ENCODE measurements around the gene LEP.

LEP gene

DNA sequence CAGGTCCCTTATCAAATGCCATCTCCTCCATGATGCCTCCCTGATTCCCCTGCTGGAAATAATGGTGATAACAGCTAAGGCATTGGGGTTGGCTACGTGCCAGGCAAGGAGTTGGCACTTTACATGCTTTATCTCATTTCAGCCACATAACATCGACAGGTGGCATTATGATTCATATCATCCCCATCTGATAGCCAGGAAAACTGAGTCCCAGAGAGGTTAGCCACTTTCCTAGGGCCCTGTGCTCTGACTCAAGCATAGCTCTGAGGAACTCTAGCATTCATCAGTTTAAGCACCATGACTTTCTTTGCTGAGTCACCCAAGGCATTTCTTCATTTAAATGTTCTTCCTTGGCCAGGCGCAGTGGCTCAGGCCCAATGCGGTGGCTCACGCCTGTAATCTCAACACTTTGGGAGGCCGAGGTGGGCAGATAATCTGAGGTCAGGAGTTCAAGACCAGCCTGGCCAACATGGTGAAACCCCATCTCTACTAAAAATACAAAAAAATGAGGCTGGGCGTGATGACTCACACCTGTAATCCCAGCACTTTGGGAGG is 6.6 kb downstream of the LEP start:
- Histone ChIP-seq H2AFZ (ENCODE audit: low read length, unreplicated experiment) (no peak overlapping the region), H3K36me3 (ENCODE audit: insufficient read depth, low read length) (no peaks in the 10 kb centered on the region), H3K4me1 (ENCODE audit: control insufficient read depth, insufficient read depth, low read length, unreplicated experiment) (no peaks in the 10 kb centered on the region), H3K27me3 (ENCODE audit: insufficient read depth, low read length) (peaks cover 6% of the 10 kb centered on the region), H3K4me3 (ENCODE audit: low read depth, low read length) (no peak overlapping the region), H3K27ac (ENCODE audit: low read depth, low read length) (no peak overlapping the region), H3K79me2 (ENCODE audit: control insufficient read depth, insufficient read depth, low read length, unreplicated experiment) (no peaks in the 10 kb centered on the region)

DNA sequence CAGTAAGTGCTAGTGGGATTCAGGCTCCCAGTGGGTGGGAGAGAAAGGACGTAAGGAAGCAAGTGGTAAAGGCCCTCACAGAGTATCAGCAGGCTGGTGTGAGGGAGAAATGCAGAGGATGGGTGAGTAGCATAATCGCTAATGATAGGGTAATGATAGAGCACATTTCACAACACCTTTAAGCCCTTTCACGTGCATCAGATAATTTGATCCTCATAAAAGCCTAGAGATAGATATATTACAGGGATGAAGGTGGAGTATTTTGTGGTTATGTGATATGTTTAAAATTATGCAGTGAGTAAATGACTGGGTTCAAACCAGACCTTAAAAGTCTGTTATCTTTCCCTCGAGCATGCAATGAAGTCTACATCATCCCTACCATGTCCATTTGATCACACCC is 10.3 kb downstream of the LEP start:
- peaks cover 6% of the 10 kb centered on the region for H3K27me3 ChIP-seq (ENCODE audit: insufficient read depth, low read length)
- no peaks in the 10 kb centered on the region for H3K36me3 ChIP-seq (ENCODE audit: insufficient read depth, low read length)
- H3K4me3 ChIP-seq (ENCODE audit: low read depth, low read length): no peak overlapping the region
- no peak overlapping the region for H2AFZ ChIP-seq (ENCODE audit: low read length, unreplicated experiment)
- H3K4me1 ChIP-seq (ENCODE audit: control insufficient read depth, insufficient read depth, low read length, unreplicated experiment): no peaks in the 10 kb centered on the region
- no peak overlapping the region for H3K27ac ChIP-seq (ENCODE audit: low read depth, low read length)
- H3K79me2 ChIP-seq (ENCODE audit: control insufficient read depth, insufficient read depth, low read length, unreplicated experiment): no peaks in the 10 kb centered on the region

DNA sequence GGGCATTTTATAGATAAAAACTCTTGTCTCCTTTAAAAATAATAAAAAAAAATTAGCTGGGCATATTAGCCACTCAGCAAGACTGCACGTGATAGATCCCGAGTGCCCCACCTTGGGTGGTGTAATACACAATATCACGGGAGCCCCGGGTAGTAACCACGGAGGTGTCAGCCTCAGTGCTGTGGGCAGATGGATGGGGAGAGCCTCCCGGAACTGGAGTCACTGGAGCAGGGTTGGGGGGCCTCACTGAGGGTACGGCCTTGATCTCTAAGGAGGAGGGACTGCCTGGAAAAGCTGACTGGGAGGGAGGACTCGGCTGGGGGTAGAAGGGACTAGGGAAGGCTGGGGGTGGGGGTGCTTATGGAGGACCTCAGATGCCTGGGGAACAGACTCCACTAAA is 12.6 kb downstream of the LEP start:
- H3K27me3 ChIP-seq (ENCODE audit: insufficient read depth, low read length): peaks cover 6% of the 10 kb centered on the region
- no peaks in the 10 kb centered on the region for H3K79me2 ChIP-seq (ENCODE audit: control insufficient read depth, insufficient read depth, low read length, unreplicated experiment)
- no peak overlapping the region for H3K27ac ChIP-seq (ENCODE audit: low read depth, low read length)
- H3K4me1 ChIP-seq (ENCODE audit: control insufficient read depth, insufficient read depth, low read length, unreplicated experiment): no peaks in the 10 kb centered on the region
- H2AFZ ChIP-seq (ENCODE audit: low read length, unreplicated experiment): no peak overlapping the region
- H3K36me3 ChIP-seq (ENCODE audit: insufficient read depth, low read length): no peaks in the 10 kb centered on the region
- no peak overlapping the region for H3K4me3 ChIP-seq (ENCODE audit: low read depth, low read length)

DNA sequence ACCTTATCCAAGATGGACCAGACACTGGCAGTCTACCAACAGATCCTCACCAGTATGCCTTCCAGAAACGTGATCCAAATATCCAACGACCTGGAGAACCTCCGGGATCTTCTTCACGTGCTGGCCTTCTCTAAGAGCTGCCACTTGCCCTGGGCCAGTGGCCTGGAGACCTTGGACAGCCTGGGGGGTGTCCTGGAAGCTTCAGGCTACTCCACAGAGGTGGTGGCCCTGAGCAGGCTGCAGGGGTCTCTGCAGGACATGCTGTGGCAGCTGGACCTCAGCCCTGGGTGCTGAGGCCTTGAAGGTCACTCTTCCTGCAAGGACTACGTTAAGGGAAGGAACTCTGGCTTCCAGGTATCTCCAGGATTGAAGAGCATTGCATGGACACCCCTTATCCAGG is 13.4 kb downstream of the LEP start:
- Histone ChIP-seq H2AFZ (ENCODE audit: low read length, unreplicated experiment) (no peak overlapping the region), H3K27me3 (ENCODE audit: insufficient read depth, low read length) (peaks cover 6% of the 10 kb centered on the region), H3K4me1 (ENCODE audit: control insufficient read depth, insufficient read depth, low read length, unreplicated experiment) (no peaks in the 10 kb centered on the region), H3K36me3 (ENCODE audit: insufficient read depth, low read length) (no peaks in the 10 kb centered on the region), H3K27ac (ENCODE audit: low read depth, low read length) (no peak overlapping the region), H3K79me2 (ENCODE audit: control insufficient read depth, insufficient read depth, low read length, unreplicated experiment) (no peaks in the 10 kb centered on the region), H3K4me3 (ENCODE audit: low read depth, low read length) (no peak overlapping the region)

DNA sequence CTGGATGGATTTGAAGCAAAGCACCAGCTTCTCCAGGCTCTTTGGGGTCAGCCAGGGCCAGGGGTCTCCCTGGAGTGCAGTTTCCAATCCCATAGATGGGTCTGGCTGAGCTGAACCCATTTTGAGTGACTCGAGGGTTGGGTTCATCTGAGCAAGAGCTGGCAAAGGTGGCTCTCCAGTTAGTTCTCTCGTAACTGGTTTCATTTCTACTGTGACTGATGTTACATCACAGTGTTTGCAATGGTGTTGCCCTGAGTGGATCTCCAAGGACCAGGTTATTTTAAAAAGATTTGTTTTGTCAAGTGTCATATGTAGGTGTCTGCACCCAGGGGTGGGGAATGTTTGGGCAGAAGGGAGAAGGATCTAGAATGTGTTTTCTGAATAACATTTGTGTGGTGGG is 14.2 kb downstream of the LEP start:
- H3K79me2 ChIP-seq (ENCODE audit: control insufficient read depth, insufficient read depth, low read length, unreplicated experiment): no peaks in the 10 kb centered on the region
- H3K27ac ChIP-seq (ENCODE audit: low read depth, low read length): no peak overlapping the region
- H3K36me3 ChIP-seq (ENCODE audit: insufficient read depth, low read length): no peaks in the 10 kb centered on the region
- H3K4me3 ChIP-seq (ENCODE audit: low read depth, low read length): no peak overlapping the region
- H3K4me1 ChIP-seq (ENCODE audit: control insufficient read depth, insufficient read depth, low read length, unreplicated experiment): no peaks in the 10 kb centered on the region
- peaks cover 6% of the 10 kb centered on the region for H3K27me3 ChIP-seq (ENCODE audit: insufficient read depth, low read length)
- no peak overlapping the region for H2AFZ ChIP-seq (ENCODE audit: low read length, unreplicated experiment)

DNA sequence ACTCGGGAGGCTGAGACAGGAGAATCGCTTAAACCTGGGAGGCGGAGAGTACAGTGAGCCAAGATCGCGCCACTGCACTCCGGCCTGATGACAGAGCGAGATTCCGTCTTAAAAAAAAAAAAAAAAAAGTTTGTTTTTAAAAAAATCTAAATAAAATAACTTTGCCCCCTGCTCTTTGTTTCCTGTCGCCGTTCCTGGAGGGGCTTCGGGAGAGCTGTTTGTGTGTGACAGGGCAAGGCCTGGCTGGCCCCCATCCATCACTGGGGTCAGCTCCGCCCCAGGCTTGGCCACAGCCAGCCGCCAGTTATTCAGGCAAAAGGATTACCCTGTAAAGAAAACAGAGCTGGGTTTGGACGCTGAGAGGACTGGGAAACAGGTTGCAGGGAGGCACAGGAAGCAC is 16.4 kb downstream of the LEP start:
- H3K36me3 ChIP-seq (ENCODE audit: insufficient read depth, low read length): no peaks in the 10 kb centered on the region
- peaks cover 6% of the 10 kb centered on the region; the same call in 1 of the 2 replicates for H3K27me3 ChIP-seq (ENCODE audit: insufficient read depth, low read length)
- no peak overlapping the region for H3K27ac ChIP-seq (ENCODE audit: low read depth, low read length)
- H2AFZ ChIP-seq (ENCODE audit: low read length, unreplicated experiment): no peak overlapping the region
- no peaks in the 10 kb centered on the region for H3K4me1 ChIP-seq (ENCODE audit: control insufficient read depth, insufficient read depth, low read length, unreplicated experiment)
- H3K4me3 ChIP-seq (ENCODE audit: low read depth, low read length): no peak overlapping the region
- no peaks in the 10 kb centered on the region for H3K79me2 ChIP-seq (ENCODE audit: control insufficient read depth, insufficient read depth, low read length, unreplicated experiment)

DNA sequence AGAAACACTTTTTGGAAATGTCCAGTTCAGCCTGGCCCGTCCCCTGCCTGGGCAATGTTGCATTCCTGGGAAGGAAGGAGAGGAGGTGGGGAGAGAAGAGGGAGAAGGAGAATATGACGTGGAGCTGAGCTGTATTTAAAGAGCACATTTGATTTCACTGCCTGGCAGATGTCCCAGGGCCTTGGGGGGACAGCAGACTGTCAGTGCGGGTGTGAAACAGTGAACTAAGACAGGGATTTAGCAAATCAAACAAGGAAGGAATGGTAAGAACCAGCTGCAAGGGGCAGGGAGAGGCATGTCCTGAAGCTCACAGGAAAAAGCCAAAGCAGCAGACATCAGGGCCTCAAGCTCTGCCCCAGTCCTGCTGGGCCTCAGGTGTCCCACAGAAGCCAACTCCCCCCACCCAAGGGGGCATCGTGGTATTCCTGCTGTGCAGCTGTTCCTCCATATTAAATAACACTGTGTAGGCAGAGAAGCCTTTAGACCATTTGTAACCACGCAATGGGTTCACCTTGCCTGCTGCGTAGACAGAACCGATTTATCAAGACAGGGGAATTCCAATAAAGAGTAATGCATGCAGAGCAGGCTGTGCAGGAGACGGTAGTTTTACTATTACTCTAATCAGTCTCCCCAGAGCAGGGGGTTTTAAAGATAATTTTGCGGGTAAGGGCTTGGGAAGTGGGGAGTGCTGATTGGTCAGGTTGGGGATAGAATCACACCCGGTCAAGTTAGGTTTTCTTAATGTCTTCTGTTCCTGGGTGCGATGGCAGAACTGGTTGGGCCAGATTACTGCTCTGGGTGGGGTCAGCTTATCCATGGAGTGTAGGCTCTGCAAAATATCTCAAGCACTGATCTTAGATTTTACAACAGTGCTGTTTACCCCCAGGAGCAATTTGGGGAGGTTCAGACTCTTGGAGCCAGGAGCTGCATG is 18.3 kb downstream of the LEP start:
- Histone ChIP-seq H3K27ac (ENCODE audit: low read depth, low read length) (no peak overlapping the region), H2AFZ (ENCODE audit: low read length, unreplicated experiment) (no peak overlapping the region), H3K27me3 (ENCODE audit: insufficient read depth, low read length) (peaks cover 6% of the 10 kb centered on the region; the same call in 1 of the 2 replicates), H3K4me1 (ENCODE audit: control insufficient read depth, insufficient read depth, low read length, unreplicated experiment) (no peaks in the 10 kb centered on the region), H3K79me2 (ENCODE audit: control insufficient read depth, insufficient read depth, low read length, unreplicated experiment) (no peaks in the 10 kb centered on the region), H3K36me3 (ENCODE audit: insufficient read depth, low read length) (no peaks in the 10 kb centered on the region), H3K4me3 (ENCODE audit: low read depth, low read length) (no peak overlapping the region)

DNA sequence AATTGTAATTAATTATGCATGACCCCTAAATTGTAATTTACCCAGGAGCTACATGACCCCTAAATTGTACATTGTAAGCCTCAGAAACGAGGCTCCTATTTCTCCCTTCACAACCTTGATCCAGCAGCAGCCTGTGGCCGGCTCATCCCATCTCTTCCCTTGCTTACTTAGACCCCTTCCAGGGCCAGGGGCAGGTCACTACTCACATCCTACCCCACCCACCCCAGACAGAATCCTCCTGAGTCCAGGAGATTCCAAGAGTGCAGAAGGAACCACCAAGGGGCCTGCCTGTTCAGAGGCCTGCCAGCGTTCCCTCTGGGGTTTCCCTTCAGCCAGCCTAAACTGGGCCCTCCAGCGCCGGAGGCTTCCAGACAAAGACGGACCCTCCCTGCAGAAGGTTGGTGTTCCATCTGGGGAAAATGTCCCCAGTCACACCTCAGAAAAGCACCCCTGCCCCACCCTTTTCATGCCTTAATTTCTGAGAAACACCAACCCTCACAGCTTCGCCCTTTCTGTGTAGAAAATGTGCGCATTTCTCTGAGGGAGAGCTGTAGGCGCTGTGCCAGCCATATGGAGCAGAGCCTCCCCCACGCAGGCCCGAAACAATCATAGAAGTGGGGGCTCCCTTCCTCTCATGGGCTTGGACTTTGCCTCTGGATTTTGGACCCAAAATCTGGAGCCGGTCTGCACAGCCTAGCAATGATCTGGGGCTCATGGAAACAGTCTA is 19.2 kb downstream of the LEP start:
- Histone ChIP-seq H3K79me2 (ENCODE audit: control insufficient read depth, insufficient read depth, low read length, unreplicated experiment) (no peaks in the 10 kb centered on the region), H2AFZ (ENCODE audit: low read length, unreplicated experiment) (no peak overlapping the region), H3K27me3 (ENCODE audit: insufficient read depth, low read length) (peaks cover 3% of the 10 kb centered on the region; the same call in 1 of the 2 replicates), H3K4me1 (ENCODE audit: control insufficient read depth, insufficient read depth, low read length, unreplicated experiment) (no peaks in the 10 kb centered on the region), H3K36me3 (ENCODE audit: insufficient read depth, low read length) (no peaks in the 10 kb centered on the region), H3K27ac (ENCODE audit: low read depth, low read length) (no peak overlapping the region), H3K4me3 (ENCODE audit: low read depth, low read length) (no peak overlapping the region)

DNA sequence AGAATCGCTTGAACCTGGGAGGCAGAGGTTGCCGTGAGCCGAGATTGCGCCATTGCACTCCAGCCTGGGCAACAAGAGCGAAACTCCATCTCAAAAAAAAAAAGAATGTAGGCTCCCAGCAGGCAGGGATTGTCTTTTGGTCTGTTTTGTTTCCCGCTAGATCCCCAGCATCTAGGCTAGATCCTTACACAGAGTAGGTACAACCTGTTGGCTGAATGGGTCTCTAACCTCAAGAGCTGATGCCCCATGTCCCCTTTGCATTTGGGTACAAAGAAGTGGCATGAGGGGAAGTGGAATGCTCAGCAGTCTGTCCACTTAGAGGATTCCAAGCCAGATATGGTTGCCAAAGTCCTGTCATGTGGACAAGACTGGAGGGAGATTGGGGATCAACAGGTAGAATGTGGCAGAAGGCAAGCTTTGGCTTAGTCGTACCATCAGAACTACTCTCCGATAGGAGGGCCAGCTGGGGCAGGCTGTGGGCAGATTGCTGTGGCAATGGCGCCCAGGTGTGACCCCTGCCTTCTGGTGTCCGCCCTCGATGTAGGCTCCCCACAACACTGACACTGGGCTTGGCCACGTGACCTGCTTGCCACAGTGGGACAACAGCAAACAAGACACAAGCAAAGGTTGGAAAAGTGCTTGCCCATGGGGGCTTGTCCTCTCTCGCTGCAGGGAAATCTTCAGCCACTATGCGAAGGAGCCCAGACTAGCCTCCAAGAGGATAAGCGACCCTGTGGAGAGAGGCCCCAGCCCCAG is 21.4 kb downstream of the LEP start:
- Histone ChIP-seq H2AFZ (ENCODE audit: low read length, unreplicated experiment) (no peak overlapping the region), H3K27ac (ENCODE audit: low read depth, low read length) (no peak overlapping the region), H3K4me1 (ENCODE audit: control insufficient read depth, insufficient read depth, low read length, unreplicated experiment) (peaks cover 11% of the 10 kb centered on the region), H3K36me3 (ENCODE audit: insufficient read depth, low read length) (no peaks in the 10 kb centered on the region), H3K79me2 (ENCODE audit: control insufficient read depth, insufficient read depth, low read length, unreplicated experiment) (no peaks in the 10 kb centered on the region), H3K27me3 (ENCODE audit: insufficient read depth, low read length) (no peaks in the 10 kb centered on the region), H3K4me3 (ENCODE audit: low read depth, low read length) (no peak overlapping the region)

DNA sequence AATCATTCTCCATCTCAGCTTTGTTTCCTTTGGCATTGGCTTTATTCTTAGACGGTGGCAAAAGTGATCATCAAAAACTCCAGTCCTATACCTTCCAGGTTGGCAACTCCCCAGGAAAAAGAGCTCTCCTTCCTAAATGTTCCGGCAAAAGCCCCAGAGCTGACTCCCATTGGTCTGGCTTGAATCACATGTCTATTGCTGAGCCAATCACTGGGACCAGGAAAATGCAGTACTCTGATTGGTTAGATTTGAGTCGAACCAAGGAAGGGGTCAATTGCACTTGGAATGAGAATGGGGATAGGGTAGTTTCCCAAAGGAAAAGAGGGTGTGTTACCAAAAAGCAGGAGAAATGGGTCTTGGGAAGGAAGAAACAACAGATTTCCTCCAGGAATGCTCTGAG is 22.3 kb downstream of the LEP start:
- H3K27ac ChIP-seq (ENCODE audit: low read depth, low read length): no peak overlapping the region
- H3K79me2 ChIP-seq (ENCODE audit: control insufficient read depth, insufficient read depth, low read length, unreplicated experiment): no peaks in the 10 kb centered on the region
- no peak overlapping the region for H3K4me3 ChIP-seq (ENCODE audit: low read depth, low read length)
- H3K27me3 ChIP-seq (ENCODE audit: insufficient read depth, low read length): no peaks in the 10 kb centered on the region
- peaks cover 16% of the 10 kb centered on the region for H3K4me1 ChIP-seq (ENCODE audit: control insufficient read depth, insufficient read depth, low read length, unreplicated experiment)
- H3K36me3 ChIP-seq (ENCODE audit: insufficient read depth, low read length): no peaks in the 10 kb centered on the region
- H2AFZ ChIP-seq (ENCODE audit: low read length, unreplicated experiment): no peak overlapping the region
